OCI-M2 (cell line): Measurements from ENCODE around the gene BAIAP2L2.
"Not testable (repeated sequence)": the region's sequence is repeated elsewhere in the genome, so short reads cannot be mapped to it uniquely, and the experiment has no call there.

Experiments used
- DNase-seq: peaks from one replicate; lab custom pipeline; 2025; ENCODE audit not compliant: unreplicated experiment; lab: John Stamatoyannopoulos, UW

Gene BAIAP2L2

GRCh38 chr22:38082986-38083710 lies 27.3 kb downstream of the BAIAP2L2 start:
- DNase-seq, result no peak

GRCh38 chr22:38081941-38082828 lies 28.3 kb downstream of the BAIAP2L2 start:
- no peak for DNase-seq

- no peak for DNase-seq
Measured at GRCh38 chr22:38081636-38081940, 28.9 kb downstream of the BAIAP2L2 start.

- DNase-seq, result no peak
Measured at GRCh38 chr22:38080850-38081635, 29.4 kb downstream of the BAIAP2L2 start.

- no peak for DNase-seq
Measured at GRCh38 chr22:38080474-38080849, 30.0 kb downstream of the BAIAP2L2 start.

GRCh38 chr22:38079804-38080203 lies 30.7 kb downstream of the BAIAP2L2 start:
- no peak for DNase-seq

GRCh38 chr22:38079208-38079607 lies 31.3 kb downstream of the BAIAP2L2 start:
- not testable (repeated sequence) for DNase-seq

- no peak for DNase-seq
Measured at GRCh38 chr22:38078046-38078840, 32.2 kb downstream of the BAIAP2L2 start.

GRCh38 chr22:38077595-38077994 lies 32.9 kb downstream of the BAIAP2L2 start:
- no peak for DNase-seq

GRCh38 chr22:38077096-38077495 lies 33.4 kb downstream of the BAIAP2L2 start:
- no peak for DNase-seq

GRCh38 chr22:38075961-38076360 lies 34.5 kb downstream of the BAIAP2L2 start:
- no peak for DNase-seq

GRCh38 chr22:38075105-38075825 lies 35.2 kb downstream of the BAIAP2L2 start:
- DNase-seq, result no peak

- no peak for DNase-seq
Measured at GRCh38 chr22:38074181-38075104, 36.0 kb downstream of the BAIAP2L2 start.

- no peak for DNase-seq
Measured at GRCh38 chr22:38073150-38074130, 37.0 kb downstream of the BAIAP2L2 start.

GRCh38 chr22:38072322-38073149 lies 37.9 kb downstream of the BAIAP2L2 start:
- no peak for DNase-seq

GRCh38 chr22:38071421-38072321 lies 38.8 kb downstream of the BAIAP2L2 start:
- DNase-seq, result no peak
